ENCODE data around the gene PLS1.
"Not testable (repeated sequence)": the region's sequence is repeated elsewhere in the genome, so short reads cannot be mapped to it uniquely, and the experiment has no call there.

PLS1 gene, protein sequence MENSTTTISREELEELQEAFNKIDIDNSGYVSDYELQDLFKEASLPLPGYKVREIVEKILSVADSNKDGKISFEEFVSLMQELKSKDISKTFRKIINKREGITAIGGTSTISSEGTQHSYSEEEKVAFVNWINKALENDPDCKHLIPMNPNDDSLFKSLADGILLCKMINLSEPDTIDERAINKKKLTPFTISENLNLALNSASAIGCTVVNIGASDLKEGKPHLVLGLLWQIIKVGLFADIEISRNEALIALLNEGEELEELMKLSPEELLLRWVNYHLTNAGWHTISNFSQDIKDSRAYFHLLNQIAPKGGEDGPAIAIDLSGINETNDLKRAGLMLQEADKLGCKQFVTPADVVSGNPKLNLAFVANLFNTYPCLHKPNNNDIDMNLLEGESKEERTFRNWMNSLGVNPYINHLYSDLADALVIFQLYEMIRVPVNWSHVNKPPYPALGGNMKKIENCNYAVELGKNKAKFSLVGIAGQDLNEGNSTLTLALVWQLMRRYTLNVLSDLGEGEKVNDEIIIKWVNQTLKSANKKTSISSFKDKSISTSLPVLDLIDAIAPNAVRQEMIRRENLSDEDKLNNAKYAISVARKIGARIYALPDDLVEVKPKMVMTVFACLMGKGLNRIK

DNA sequence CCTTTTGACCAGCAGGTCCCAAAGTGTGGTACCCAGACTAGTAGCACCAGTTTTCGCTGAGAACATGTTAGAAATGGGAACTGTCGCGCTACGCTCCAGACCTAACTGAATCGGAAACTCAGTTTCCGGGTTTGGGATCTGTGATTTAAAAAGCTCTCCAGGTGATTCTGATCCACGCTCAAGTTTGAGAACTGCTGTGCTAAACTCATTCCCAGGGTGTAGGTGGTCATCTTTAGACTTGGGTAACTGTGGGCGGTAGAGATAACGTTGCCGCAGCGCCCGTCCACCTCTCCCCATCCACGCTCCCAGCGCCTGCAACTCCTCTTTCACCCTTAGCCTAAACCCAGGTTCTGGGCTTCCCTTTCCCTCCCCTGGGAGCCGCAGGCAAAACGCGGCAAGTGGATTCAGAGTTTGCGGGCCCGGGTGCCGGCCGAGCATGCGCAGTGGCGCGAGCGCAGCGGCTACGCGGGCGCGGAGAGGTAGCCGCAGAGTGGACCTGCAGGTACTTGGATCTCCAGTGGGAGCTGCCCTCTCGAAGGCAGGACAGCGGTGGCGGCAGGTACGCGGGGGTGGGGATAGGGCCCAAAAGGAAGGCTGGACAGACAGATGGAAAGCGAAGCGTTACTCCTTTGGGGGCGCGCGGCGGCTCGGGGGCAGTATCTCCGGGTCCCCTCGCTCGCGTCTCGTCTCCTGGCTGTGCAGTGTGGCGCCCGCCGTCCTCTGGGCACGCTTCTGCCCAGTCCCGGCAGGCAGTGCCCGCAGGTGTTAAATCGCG lies at the start of gene PLS1:
Gene PLS1, plus strand, starts transcription at position 443 of the 775 bp plus-strand sequence. CDS start 67,845 bp downstream, outside the sequence.
- peak; percentile 31 for TF ChIP-seq POLR2A (IDR thresholded peaks at IDR 0.05; ENCODE audit: extremely low read depth, insufficient read length)
- TF ChIP-seq, protein P1, sequence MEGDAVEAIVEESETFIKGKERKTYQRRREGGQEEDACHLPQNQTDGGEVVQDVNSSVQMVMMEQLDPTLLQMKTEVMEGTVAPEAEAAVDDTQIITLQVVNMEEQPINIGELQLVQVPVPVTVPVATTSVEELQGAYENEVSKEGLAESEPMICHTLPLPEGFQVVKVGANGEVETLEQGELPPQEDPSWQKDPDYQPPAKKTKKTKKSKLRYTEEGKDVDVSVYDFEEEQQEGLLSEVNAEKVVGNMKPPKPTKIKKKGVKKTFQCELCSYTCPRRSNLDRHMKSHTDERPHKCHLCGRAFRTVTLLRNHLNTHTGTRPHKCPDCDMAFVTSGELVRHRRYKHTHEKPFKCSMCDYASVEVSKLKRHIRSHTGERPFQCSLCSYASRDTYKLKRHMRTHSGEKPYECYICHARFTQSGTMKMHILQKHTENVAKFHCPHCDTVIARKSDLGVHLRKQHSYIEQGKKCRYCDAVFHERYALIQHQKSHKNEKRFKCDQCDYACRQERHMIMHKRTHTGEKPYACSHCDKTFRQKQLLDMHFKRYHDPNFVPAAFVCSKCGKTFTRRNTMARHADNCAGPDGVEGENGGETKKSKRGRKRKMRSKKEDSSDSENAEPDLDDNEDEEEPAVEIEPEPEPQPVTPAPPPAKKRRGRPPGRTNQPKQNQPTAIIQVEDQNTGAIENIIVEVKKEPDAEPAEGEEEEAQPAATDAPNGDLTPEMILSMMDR (IDR thresholded peaks at IDR 0.05; ENCODE audit: low read depth, low read length), result no peak
- TF ChIP-seq MYC (IDR thresholded peaks at IDR 0.05; ENCODE audit: low read depth, low read length), result peak; percentile 26; the same call in 1 of the 2 replicates
- TF ChIP-seq, protein P2, sequence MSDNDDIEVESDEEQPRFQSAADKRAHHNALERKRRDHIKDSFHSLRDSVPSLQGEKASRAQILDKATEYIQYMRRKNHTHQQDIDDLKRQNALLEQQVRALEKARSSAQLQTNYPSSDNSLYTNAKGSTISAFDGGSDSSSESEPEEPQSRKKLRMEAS (IDR thresholded peaks at IDR 0.05; ENCODE audit: low read depth, low read length), result peak; percentile 49; the same call in 1 of the 2 replicates
- H3K4me3 ChIP-seq (ENCODE audit: low read depth, low read length), result peak within 1 kb of the TSS; percentile 84
- DNase-seq (ENCODE audit: low read depth), result peak; percentile 90

DNA sequence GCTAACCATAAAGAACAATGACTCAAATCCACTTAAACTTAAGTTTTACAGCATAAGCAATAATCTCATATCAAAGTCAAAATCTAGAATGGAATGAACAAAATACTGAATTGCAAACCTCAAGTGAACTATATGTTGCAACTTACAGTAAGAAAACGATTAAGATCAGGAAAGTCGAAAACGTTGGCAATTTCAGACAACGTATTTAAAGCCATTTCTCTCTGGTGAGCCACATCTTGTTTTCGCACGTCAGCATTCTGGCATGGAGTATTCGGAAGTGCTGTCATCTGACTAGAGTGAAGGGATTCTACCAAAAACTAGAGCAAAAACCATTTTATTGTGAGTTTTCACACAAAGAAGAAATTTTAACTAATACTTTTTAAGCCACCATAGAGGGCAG lies 46.2 kb upstream of the PLS1 start:
- no peak overlapping the region for H3K4me3 ChIP-seq (ENCODE audit: low read depth, low read length)
- DNase-seq (ENCODE audit: low read depth), result no peak
- no peak for TF ChIP-seq MYC (IDR thresholded peaks at IDR 0.05; ENCODE audit: low read depth, low read length)
- TF ChIP-seq, protein P2 (IDR thresholded peaks at IDR 0.05; ENCODE audit: low read depth, low read length), result no peak
- TF ChIP-seq POLR2A (IDR thresholded peaks at IDR 0.05; ENCODE audit: extremely low read depth, insufficient read length), result no peak
- TF ChIP-seq, protein P1 (IDR thresholded peaks at IDR 0.05; ENCODE audit: low read depth, low read length), result no peak

DNA sequence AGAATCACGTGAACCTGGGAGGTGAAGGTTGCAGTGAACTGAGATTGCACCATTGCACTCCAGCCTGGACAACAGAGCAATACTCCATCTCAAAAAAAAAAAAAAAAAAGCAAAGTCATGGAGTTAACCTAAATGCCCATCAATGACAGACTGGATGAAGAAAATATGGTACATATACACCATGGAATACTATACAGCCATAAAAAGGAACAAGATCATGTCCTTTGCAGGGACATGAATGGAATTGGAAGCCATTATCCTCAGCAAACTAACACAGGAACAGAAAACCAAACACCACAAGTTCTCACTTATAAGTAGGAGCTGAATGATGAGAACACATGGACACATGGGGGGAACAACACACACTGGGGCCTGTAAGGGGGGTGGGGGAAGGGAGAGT lies 43.6 kb upstream of the PLS1 start:
- H3K4me3 ChIP-seq (ENCODE audit: low read depth, low read length), result not testable (repeated sequence)

DNA sequence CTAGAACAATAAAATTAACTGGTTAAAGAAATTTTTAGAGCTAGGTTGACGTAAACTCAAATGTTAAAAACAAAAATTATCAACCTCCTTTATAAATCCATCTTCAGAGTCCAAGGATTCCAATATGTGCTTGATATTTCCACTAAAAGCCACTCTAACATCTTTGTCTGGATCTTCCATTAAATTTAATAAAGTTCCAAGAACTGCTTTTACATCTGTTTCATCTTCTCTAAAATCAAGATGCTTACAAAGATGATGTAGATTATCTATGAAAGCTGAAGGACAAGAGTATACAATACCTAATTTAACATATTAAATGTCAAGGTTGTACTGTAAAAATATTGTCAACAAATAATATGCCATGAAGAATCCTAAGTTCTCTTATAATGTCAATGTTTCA lies 42.5 kb upstream of the PLS1 start:
- no peak for DNase-seq (ENCODE audit: low read depth)
- no peak for TF ChIP-seq MYC (IDR thresholded peaks at IDR 0.05; ENCODE audit: low read depth, low read length)
- TF ChIP-seq, protein P2 (IDR thresholded peaks at IDR 0.05; ENCODE audit: low read depth, low read length), result no peak
- TF ChIP-seq POLR2A (IDR thresholded peaks at IDR 0.05; ENCODE audit: extremely low read depth, insufficient read length), result no peak
- TF ChIP-seq, protein P1 (IDR thresholded peaks at IDR 0.05; ENCODE audit: low read depth, low read length), result no peak
- H3K4me3 ChIP-seq (ENCODE audit: low read depth, low read length), result no peak overlapping the region

More for the DNA sequence above, 43.6 kb upstream of the PLS1 start:
- DNase-seq (ENCODE audit: low read depth), result not testable (repeated sequence)

DNA sequence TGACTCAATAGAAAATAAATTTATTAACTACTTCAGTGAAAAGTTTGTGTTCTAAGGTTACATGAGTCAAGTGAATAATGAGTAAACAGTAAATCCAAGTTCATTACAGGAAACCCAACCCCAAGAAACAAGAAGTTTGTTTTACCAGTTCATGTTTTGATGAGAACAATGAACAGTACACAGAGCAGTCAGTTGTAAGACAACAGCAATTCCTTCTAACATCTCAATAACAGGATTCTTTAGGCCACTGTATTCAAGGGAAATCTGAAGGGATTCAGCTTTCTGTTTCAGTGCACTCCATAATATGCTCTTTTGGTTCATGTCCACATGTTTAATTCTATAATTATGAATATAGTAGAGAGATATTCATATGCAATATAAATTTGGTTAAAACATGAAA lies 36.1 kb upstream of the PLS1 start:
- TF ChIP-seq, protein P2 (IDR thresholded peaks at IDR 0.05; ENCODE audit: low read depth, low read length), result no peak
- no peak for DNase-seq (ENCODE audit: low read depth)
- no peak overlapping the region for H3K4me3 ChIP-seq (ENCODE audit: low read depth, low read length)

DNA sequence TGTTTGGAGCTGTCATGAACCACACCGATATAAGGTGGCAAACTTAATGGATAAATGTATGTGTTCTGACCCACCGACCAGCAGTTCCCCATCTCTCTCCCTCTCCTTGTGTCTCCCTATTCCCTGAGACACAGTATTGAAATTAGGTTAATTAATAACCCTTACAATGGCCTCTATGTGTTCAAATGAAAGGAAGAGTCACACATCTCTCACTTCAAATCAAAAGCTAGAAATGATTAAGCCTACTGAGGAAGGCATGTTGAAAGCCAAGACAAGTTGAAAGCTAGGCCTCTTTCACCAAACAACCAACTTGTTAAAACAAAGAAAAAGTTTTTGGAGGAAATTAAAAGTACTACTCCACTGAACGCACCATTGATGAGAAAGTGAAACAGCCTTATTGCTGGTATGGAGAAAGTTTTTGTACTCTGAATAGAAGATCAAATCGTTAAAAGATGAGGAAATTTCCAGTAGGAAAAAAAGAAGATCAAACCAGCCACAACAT lies 32.6 kb upstream of the PLS1 start:
- TF ChIP-seq, protein P2 (IDR thresholded peaks at IDR 0.05; ENCODE audit: low read depth, low read length), result no peak
- TF ChIP-seq POLR2A (IDR thresholded peaks at IDR 0.05; ENCODE audit: extremely low read depth, insufficient read length), result no peak
- TF ChIP-seq, protein P1 (IDR thresholded peaks at IDR 0.05; ENCODE audit: low read depth, low read length), result no peak
- no peak for TF ChIP-seq MYC (IDR thresholded peaks at IDR 0.05; ENCODE audit: low read depth, low read length)
- no peak overlapping the region for H3K4me3 ChIP-seq (ENCODE audit: low read depth, low read length)
- DNase-seq (ENCODE audit: low read depth), result no peak
